ENCODE data around the gene CD63. TPM values are rescaled to one million over a fixed set of nuclear protein-coding genes. Genes with fewer than 3 reads are reported as not detected.
A peak's percentile ranks its signal among the peaks of the same experiment; 100 is the strongest.

Gene CD63
- total RNA-seq, 1 experiment from 2014 or later = 552 TPM

GRCh38 chr12:55708695-55709233 lies 20.0 kb downstream of the CD63 start:
- Mint-ChIP-seq H3K4me3 (ENCODE audit: unreplicated experiment) (peak overlapping the region; percentile 7), H3K36me3 (ENCODE audit: insufficient read depth, unreplicated experiment) (no peaks in the 10 kb centered on the region), H3K27ac (ENCODE audit: low read depth, unreplicated experiment) (no peak overlapping the region), H3K4me1 (ENCODE audit: insufficient read depth, unreplicated experiment) (peaks cover 21% of the 10 kb centered on the region), H3K9me3 (ENCODE audit: unreplicated experiment) (no peaks in the 10 kb centered on the region), H3K27me3 (ENCODE audit: insufficient read depth, unreplicated experiment) (peaks cover 38% of the 10 kb centered on the region)
- BruUV-seq (replicated peaks) = no TSS peak
- intact Hi-C loops (cut with micrococcal nuclease) = no loop called here
- POLR2A ChIA-PET = no interaction called here
- CTCF ChIA-PET = no interaction called here
- no peak for DNase-seq (ENCODE audit: unreplicated experiment)
- TF ChIP-seq CTCF (IDR thresholded peaks at IDR 0.05; ENCODE audit: unreplicated experiment) = no peak

DNA sequence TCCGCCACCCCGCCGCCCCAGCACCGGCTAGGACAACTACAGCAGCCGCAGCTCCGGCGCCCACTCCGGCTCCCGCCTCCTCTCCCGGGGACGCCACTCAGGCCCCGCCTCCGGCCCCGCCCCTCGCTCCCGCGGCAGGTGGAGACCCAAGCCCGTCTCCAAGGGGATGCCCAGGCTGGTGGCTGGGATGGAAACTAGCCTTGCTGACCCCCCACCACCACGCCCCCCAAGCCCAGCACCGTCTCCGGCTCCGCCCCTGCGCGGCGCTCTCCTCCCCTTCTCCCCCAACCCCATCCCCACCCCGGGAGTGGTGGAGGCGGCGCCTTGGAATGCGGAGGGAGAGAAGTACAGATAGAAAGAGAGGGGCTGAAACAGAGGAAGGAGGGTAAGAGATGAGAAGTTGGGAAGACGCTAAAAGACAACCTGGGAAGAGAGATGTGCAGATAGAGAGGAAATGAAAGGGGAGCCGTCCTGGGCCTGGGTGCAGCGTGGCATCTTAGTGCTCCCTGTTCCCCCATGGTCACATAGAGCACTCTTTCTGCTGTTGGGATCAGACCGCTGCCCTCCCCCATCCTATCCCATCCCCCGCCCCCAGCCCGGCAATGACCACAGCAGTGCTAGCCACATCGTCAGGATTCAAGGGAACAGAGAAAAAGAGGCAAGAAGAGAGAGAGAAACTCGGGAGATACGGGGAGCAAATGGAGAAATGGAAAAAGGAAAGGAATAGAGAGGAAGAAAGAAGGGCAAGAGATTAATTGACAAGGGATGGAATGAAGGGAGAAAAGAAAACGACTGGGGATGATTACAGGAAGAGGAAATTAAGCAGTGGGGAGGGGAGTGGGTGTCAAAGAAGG lies 20.7 kb downstream of the CD63 start, which contains the start of gene ITGA7:
ITGA7 (minus strand) TSS at position 64 of the 854 bp plus-strand sequence. CDS start 222 bp downstream, outside the sequence.
- peak within 1 kb of the TSS; percentile 60 for H3K4me3 Mint-ChIP-seq (ENCODE audit: unreplicated experiment)
- CTCF ChIA-PET = no interaction called here
- no peak within 1 kb of the TSS for H3K27ac Mint-ChIP-seq (ENCODE audit: low read depth, unreplicated experiment)
- H3K9me3 Mint-ChIP-seq (ENCODE audit: unreplicated experiment) = no peaks in the 10 kb centered on the region
- H3K36me3 Mint-ChIP-seq (ENCODE audit: insufficient read depth, unreplicated experiment) = no peaks in the 10 kb centered on the region
- peaks cover 16% of the 10 kb centered on the region for H3K4me1 Mint-ChIP-seq (ENCODE audit: insufficient read depth, unreplicated experiment)
- intact Hi-C loops (cut with micrococcal nuclease) = no loop called here
- no TSS peak for BruUV-seq (replicated peaks)
- H3K27me3 Mint-ChIP-seq (ENCODE audit: insufficient read depth, unreplicated experiment) = peaks cover 38% of the 10 kb centered on the region
- DNase-seq (ENCODE audit: unreplicated experiment) = no peak
- POLR2A ChIA-PET = no interaction called here
- no peak for TF ChIP-seq CTCF (IDR thresholded peaks at IDR 0.05; ENCODE audit: unreplicated experiment)

GRCh38 chr12:55707219-55707671 lies 21.6 kb downstream of the CD63 start:
- Mint-ChIP-seq H3K4me1 (ENCODE audit: insufficient read depth, unreplicated experiment) (peaks cover 7% of the 10 kb centered on the region), H3K9me3 (ENCODE audit: unreplicated experiment) (no peaks in the 10 kb centered on the region), H3K27me3 (ENCODE audit: insufficient read depth, unreplicated experiment) (peaks cover 38% of the 10 kb centered on the region), H3K36me3 (ENCODE audit: insufficient read depth, unreplicated experiment) (no peaks in the 10 kb centered on the region), H3K27ac (ENCODE audit: low read depth, unreplicated experiment) (no peak overlapping the region), H3K4me3 (ENCODE audit: unreplicated experiment) (peak overlapping the region; percentile 60)
- POLR2A ChIA-PET = no interaction called here
- BruUV-seq (replicated peaks) = no TSS peak
- no peak for DNase-seq (ENCODE audit: unreplicated experiment)
- no peak for TF ChIP-seq CTCF (IDR thresholded peaks at IDR 0.05; ENCODE audit: unreplicated experiment)
- intact Hi-C loops (cut with micrococcal nuclease) = no loop called here
- CTCF ChIA-PET = no interaction called here

- Mint-ChIP-seq H3K4me1 (ENCODE audit: insufficient read depth, unreplicated experiment) (peaks cover 7% of the 10 kb centered on the region), H3K36me3 (ENCODE audit: insufficient read depth, unreplicated experiment) (no peaks in the 10 kb centered on the region), H3K27ac (ENCODE audit: low read depth, unreplicated experiment) (no peak overlapping the region), H3K27me3 (ENCODE audit: insufficient read depth, unreplicated experiment) (peaks cover 38% of the 10 kb centered on the region), H3K4me3 (ENCODE audit: unreplicated experiment) (peak overlapping the region; percentile 60), H3K9me3 (ENCODE audit: unreplicated experiment) (no peaks in the 10 kb centered on the region)
- TF ChIP-seq CTCF (IDR thresholded peaks at IDR 0.05; ENCODE audit: unreplicated experiment) = no peak
- POLR2A ChIA-PET = no interaction called here
- intact Hi-C loops (cut with micrococcal nuclease) = no loop called here
- BruUV-seq (replicated peaks) = no TSS peak
- CTCF ChIA-PET = interaction anchor here (1.2 kb wide), 1 partner anchor 32 kb away, joined by 4 read pairs; no protein-coding TSS in a partner anchor
- no peak for DNase-seq (ENCODE audit: unreplicated experiment)
Observed at GRCh38 chr12:55706568-55707218, 22.1 kb downstream of the CD63 start.

All from MCF 10A (cell line).